GM12864 (cell line): ENCODE data around the gene USP37.

Experiments
- DNase-seq: peaks from one replicate; pipeline ENCODE4 v3.0.0-alpha.2; 2011; ENCODE audit warnings: low read depth
- H3K4me3 ChIP-seq: 2 replicates; pipeline ENCODE4 v1.5.1; 2011; ENCODE audit warnings: mild to moderate bottlenecking, low read depth, low read length, control low read depth
- CTCF ChIP-seq: IDR thresholded peaks from 2 replicates; pipeline ENCODE4 v1.5.1; 2011; ENCODE audit warnings: low read depth, mild to moderate bottlenecking, moderate library complexity, low read length, control low read depth, inconsistent platforms; ENCODE audit errors: missing control alignments

The USP37 gene

DNA sequence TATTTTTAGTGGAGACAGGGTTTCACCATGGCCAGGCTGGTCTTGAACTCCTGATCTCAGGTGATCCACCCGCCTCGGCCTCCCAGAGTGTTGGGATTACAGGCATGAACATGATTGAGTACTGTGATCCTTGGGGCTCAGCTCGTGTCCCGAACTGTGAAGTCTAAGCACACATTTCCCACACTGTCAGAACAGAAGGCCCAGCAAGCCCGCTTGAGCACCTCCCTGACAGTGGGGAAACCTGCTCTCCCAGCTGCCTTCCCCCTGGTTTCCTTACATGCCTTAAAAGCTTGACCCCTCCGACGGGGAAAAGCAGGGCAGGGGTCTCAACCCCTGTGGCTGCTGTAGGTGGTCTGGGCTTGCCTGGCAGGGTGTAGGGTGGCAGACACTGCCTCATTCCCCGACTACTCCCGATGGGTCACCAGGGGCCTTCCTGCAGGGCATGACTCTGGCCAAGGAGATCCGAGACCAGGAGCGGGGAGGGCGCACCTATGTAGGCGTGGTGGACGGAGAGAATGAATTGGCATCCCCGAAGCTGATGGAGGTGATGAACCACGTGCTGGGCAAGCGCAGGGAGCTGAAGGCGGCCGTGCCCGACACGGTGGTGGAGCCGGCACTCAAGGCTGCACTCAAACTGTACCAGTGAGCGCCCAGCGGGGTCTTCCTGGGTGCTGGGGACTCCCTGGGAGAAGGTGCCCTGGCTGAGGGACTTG, 139.1 kb downstream of the USP37 start:
- no peak for DNase-seq
- H3K4me3 ChIP-seq, result no peak overlapping the region
- no peak for TF ChIP-seq CTCF

- no peak overlapping the region for H3K4me3 ChIP-seq
- no peak for DNase-seq
- TF ChIP-seq CTCF, result no peak
Observed at GRCh38 chr2:218427741-218428140, 140.4 kb downstream of the USP37 start.

DNA sequence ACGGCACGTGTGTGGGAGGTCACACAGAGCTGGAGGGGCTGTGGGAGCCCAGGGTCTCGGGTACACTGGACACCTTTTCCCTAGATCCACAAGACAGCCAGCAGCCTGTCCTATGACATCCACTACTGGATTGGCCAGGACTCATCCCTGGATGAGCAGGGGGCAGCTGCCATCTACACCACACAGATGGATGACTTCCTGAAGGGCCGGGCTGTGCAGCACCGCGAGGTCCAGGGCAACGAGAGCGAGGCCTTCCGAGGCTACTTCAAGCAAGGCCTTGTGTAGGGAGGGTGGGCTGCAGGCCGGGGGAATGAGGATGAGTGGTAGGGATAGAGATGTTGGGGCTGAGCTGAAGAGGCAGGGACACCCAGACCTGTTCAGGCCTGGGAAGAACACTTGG, 142.6 kb downstream of the USP37 start:
- no peak for TF ChIP-seq CTCF
- no peak for DNase-seq
- no peak overlapping the region for H3K4me3 ChIP-seq

- no peak for TF ChIP-seq CTCF
- DNase-seq, result no peak
- no peak overlapping the region for H3K4me3 ChIP-seq
Observed at GRCh38 chr2:218423584-218423983, 144.6 kb downstream of the USP37 start.

GRCh38 chr2:218422403-218423086, 145.6 kb downstream of the USP37 start:
- no peak for DNase-seq
- no peak overlapping the region for H3K4me3 ChIP-seq
- TF ChIP-seq CTCF, result no peak

GRCh38 chr2:218421027-218421426, 147.1 kb downstream of the USP37 start:
- TF ChIP-seq CTCF, result no peak
- DNase-seq, result no peak
- H3K4me3 ChIP-seq, result no peak overlapping the region

GRCh38 chr2:218419630-218420216, 148.4 kb downstream of the USP37 start:
- DNase-seq, result no peak
- no peak for TF ChIP-seq CTCF
- H3K4me3 ChIP-seq, result no peak overlapping the region
